HG03097 (cell line): ENCODE results near the gene NCOA6.
"Not testable (repeated sequence)": the region's sequence is repeated elsewhere in the genome, so short reads cannot be mapped to it uniquely, and the experiment has no call there.

Experiments used
- ATAC-seq: cut with Tn5 transposase; IDR thresholded peaks from one replicate; pipeline ENCODE4 v1.9.1; 2021; ENCODE audit not compliant: unreplicated experiment, low FRiP score

Gene NCOA6

GRCh38 chr20:34729416-34729815, 96.0 kb downstream of the NCOA6 start:
- ATAC-seq: no peak

- ATAC-seq: no peak
These were observed 101.3 kb downstream of the NCOA6 start for GRCh38 chr20:34724172-34724571.

- not testable (repeated sequence) for ATAC-seq
These were observed 102.9 kb downstream of the NCOA6 start for GRCh38 chr20:34722560-34722959.

- no peak for ATAC-seq
These were observed 105.2 kb downstream of the NCOA6 start for GRCh38 chr20:34720266-34720665.

GRCh38 chr20:34719242-34720017, 106.0 kb downstream of the NCOA6 start:
- ATAC-seq: peak; percentile 65

- no peak for ATAC-seq
These were observed 108.0 kb downstream of the NCOA6 start for GRCh38 chr20:34717230-34718095.

GRCh38 chr20:34716921-34717229, 108.6 kb downstream of the NCOA6 start:
- ATAC-seq: no peak

- ATAC-seq: no peak
These were observed 110.1 kb downstream of the NCOA6 start for GRCh38 chr20:34715384-34715783.

GRCh38 chr20:34713944-34714515, 111.4 kb downstream of the NCOA6 start:
- not testable (repeated sequence) for ATAC-seq

- ATAC-seq: no peak
These were observed 112.1 kb downstream of the NCOA6 start for GRCh38 chr20:34713194-34713943.

- ATAC-seq: no peak
These were observed 112.8 kb downstream of the NCOA6 start for GRCh38 chr20:34712525-34713192.

GRCh38 chr20:34711813-34712430, 113.5 kb downstream of the NCOA6 start:
- no peak for ATAC-seq

GRCh38 chr20:34710861-34711574, 114.4 kb downstream of the NCOA6 start:
- no peak for ATAC-seq

GRCh38 chr20:34710568-34710839, 114.9 kb downstream of the NCOA6 start:
- no peak for ATAC-seq

GRCh38 chr20:34709831-34710567, 115.5 kb downstream of the NCOA6 start:
- peak; percentile 28 for ATAC-seq

- peak; percentile 38 for ATAC-seq
These were observed 116.2 kb downstream of the NCOA6 start for GRCh38 chr20:34709044-34709830.

- peak; percentile 2 for ATAC-seq
These were observed 116.8 kb downstream of the NCOA6 start for GRCh38 chr20:34708621-34709043.
